ENCODE data around the gene NXN. TPM values are rescaled to one million over a fixed set of nuclear protein-coding genes. Genes with fewer than 3 reads are reported as not detected.
"Not testable (repeated sequence)": the region's sequence is repeated elsewhere in the genome, so short reads cannot be mapped to it uniquely, and the experiment has no call there.

NXN gene
- total RNA-seq, 1 experiment from 2014 or later = 126 TPM

- Histone ChIP-seq H3K4me1 (ENCODE audit: control insufficient read depth, insufficient read depth, low read length) (peaks cover 30% of the 10 kb centered on the region), H3K27me3 (ENCODE audit: control insufficient read depth, insufficient read depth, low read length) (no peaks in the 10 kb centered on the region), H3K27ac (ENCODE audit: low read length) (no peak overlapping the region; the same call in 1 of the 2 replicates), H3K4me3 (ENCODE audit: low read depth in 2 of 2, low read length in 2 of 2) (no peak overlapping the region), H3K9me3 (ENCODE audit: control insufficient read depth, insufficient read depth, low read depth, low read length) (no peaks in the 10 kb centered on the region), H3K36me3 (ENCODE audit: control insufficient read depth, insufficient read depth, low read length) (no peaks in the 10 kb centered on the region)
- intact Hi-C loops (cut with micrococcal nuclease; ENCODE audit: unreplicated experiment) (loop anchor here (10.0 kb wide), 1 partner anchor 303 kb away; no protein-coding TSS in a partner anchor), in situ Hi-C loops (cut with HindIII; ENCODE audit: low pct_unique_long_range_greater_than_20kb, low sequenced_read_pairs) (no loop called here)
- BruUV-seq (replicated peaks) = no TSS peak
- ATAC-seq = no peak
- ChIA-PET CTCF (no interaction called here), POLR2A (no interaction called here)
- no peak for DNase-seq (ENCODE audit: low read depth, low spot score)
- TF ChIP-seq SIN3A (IDR thresholded peaks at IDR 0.05; ENCODE audit: borderline replicate concordance, insufficient read depth, low read depth, low read length) (no peak), CTCF (IDR thresholded peaks at IDR 0.05) (no peak), POLR2AphosphoS5 (IDR thresholded peaks at IDR 0.05; ENCODE audit: low read depth, low read length) (no peak), REST (IDR thresholded peaks at IDR 0.05; ENCODE audit: insufficient read depth in 1 of 2, low read depth in 2 of 2, low read length in 1 of 2) (no peak), TCF7L2 (IDR thresholded peaks at IDR 0.05; ENCODE audit: low read depth, low read length) (no peak)
Measured at GRCh38 chr17:877630-878029, 101.9 kb downstream of the NXN start.

GRCh38 chr17:876272-876671, 103.3 kb downstream of the NXN start:
- Histone ChIP-seq H3K4me1 (ENCODE audit: control insufficient read depth, insufficient read depth, low read length) (peaks cover 23% of the 10 kb centered on the region), H3K9me3 (ENCODE audit: control insufficient read depth, insufficient read depth, low read depth, low read length) (no peaks in the 10 kb centered on the region), H3K36me3 (ENCODE audit: control insufficient read depth, insufficient read depth, low read length) (no peaks in the 10 kb centered on the region), H3K27me3 (ENCODE audit: control insufficient read depth, insufficient read depth, low read length) (no peaks in the 10 kb centered on the region), H3K4me3 (ENCODE audit: low read depth in 2 of 2, low read length in 2 of 2) (no peak overlapping the region), H3K27ac (ENCODE audit: low read length) (no peak overlapping the region)
- TF ChIP-seq TCF7L2 (IDR thresholded peaks at IDR 0.05; ENCODE audit: low read depth, low read length) (no peak), REST (IDR thresholded peaks at IDR 0.05; ENCODE audit: insufficient read depth in 1 of 2, low read depth in 2 of 2, low read length in 1 of 2) (no peak), CTCF (IDR thresholded peaks at IDR 0.05) (no peak), POLR2AphosphoS5 (IDR thresholded peaks at IDR 0.05; ENCODE audit: low read depth, low read length) (no peak), SIN3A (IDR thresholded peaks at IDR 0.05; ENCODE audit: borderline replicate concordance, insufficient read depth, low read depth, low read length) (no peak)
- CTCF ChIA-PET = no interaction called here
- ATAC-seq = no peak
- POLR2A ChIA-PET = no interaction called here
- DNase-seq (ENCODE audit: low read depth, low spot score) = no peak
- BruUV-seq (replicated peaks) = no TSS peak
- in situ Hi-C loops (cut with HindIII; ENCODE audit: low pct_unique_long_range_greater_than_20kb, low sequenced_read_pairs) (no loop called here), intact Hi-C loops (cut with micrococcal nuclease; ENCODE audit: unreplicated experiment) (loop anchor here (10.0 kb wide), 1 partner anchor 301 kb away; no protein-coding TSS in a partner anchor)

GRCh38 chr17:874590-874989, 105.0 kb downstream of the NXN start:
- H3K4me1 ChIP-seq (ENCODE audit: control insufficient read depth, insufficient read depth, low read length) = peaks cover 16% of the 10 kb centered on the region
- in situ Hi-C loops (cut with HindIII; ENCODE audit: low pct_unique_long_range_greater_than_20kb, low sequenced_read_pairs); BruUV-seq (replicated peaks); H3K9me3 ChIP-seq (ENCODE audit: control insufficient read depth, insufficient read depth, low read depth, low read length); H3K4me3 ChIP-seq (ENCODE audit: low read depth in 2 of 2, low read length in 2 of 2); H3K36me3 ChIP-seq (ENCODE audit: control insufficient read depth, insufficient read depth, low read length); H3K27me3 ChIP-seq (ENCODE audit: control insufficient read depth, insufficient read depth, low read length); CTCF ChIA-PET; ATAC-seq; POLR2A ChIA-PET; DNase-seq (ENCODE audit: low read depth, low spot score); H3K27ac ChIP-seq (ENCODE audit: low read length): not testable (repeated sequence)
- intact Hi-C loops (cut with micrococcal nuclease; ENCODE audit: unreplicated experiment) = loop anchor here (10.0 kb wide), 1 partner anchor 300 kb away; no protein-coding TSS in a partner anchor

Measured in Panc1 (cell line).